Uterus (tissue), 2 donors: ENCODE results near the gene SOCS7.

Experiments used
- CTCF ChIP-seq, 4 experiments: fragments of 200-600 bp in 2 of 4; fragments of 450-650 bp in 2 of 4; sonication (generic) in 2 of 4; IDR thresholded peaks; one replicate each; pipeline ENCODE4 v1.5.1; 2016 to 2019; ENCODE audit warnings: antibody characterized with exemption in 4 of 4, mild to moderate bottlenecking in 2 of 4, moderate library complexity in 1 of 4
- POLR2A ChIP-seq, 2 donors: fragments of 450-650 bp; IDR thresholded peaks; one replicate each; pipeline ENCODE4 v1.6.1; 2016; ENCODE audit warnings: antibody characterized with exemption in 2 of 2, mild to moderate bottlenecking in 1 of 2, moderate library complexity in 1 of 2

- TF ChIP-seq CTCF (IDR thresholded peaks at IDR 0.05): no peak
- TF ChIP-seq POLR2A (IDR thresholded peaks at IDR 0.05): no peak
Measured at GRCh38 chr17:38330941-38331411, 20.7 kb upstream of the SOCS7 start.
